ENCODE results near the gene OR8B12.

DNA sequence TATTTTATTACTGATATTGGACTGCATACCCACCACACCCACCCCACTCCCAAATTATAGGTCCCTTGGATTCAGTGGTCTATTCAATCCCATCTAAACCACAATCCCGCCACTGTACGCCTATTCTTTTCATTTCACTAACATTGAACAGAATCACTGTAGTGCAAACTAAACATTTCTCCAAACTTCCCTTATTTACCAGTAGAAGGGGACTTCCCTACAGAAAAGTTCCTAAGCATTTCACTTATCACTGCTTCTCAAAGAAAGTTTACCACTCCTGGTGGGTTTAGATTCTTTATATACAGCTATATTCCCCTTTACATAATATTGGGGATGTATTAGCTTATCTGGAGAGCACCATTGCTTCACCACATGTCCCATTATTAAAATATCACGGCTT is 29.3 kb downstream of the OR8B12 start:
- TF ChIP-seq, protein P1, sequence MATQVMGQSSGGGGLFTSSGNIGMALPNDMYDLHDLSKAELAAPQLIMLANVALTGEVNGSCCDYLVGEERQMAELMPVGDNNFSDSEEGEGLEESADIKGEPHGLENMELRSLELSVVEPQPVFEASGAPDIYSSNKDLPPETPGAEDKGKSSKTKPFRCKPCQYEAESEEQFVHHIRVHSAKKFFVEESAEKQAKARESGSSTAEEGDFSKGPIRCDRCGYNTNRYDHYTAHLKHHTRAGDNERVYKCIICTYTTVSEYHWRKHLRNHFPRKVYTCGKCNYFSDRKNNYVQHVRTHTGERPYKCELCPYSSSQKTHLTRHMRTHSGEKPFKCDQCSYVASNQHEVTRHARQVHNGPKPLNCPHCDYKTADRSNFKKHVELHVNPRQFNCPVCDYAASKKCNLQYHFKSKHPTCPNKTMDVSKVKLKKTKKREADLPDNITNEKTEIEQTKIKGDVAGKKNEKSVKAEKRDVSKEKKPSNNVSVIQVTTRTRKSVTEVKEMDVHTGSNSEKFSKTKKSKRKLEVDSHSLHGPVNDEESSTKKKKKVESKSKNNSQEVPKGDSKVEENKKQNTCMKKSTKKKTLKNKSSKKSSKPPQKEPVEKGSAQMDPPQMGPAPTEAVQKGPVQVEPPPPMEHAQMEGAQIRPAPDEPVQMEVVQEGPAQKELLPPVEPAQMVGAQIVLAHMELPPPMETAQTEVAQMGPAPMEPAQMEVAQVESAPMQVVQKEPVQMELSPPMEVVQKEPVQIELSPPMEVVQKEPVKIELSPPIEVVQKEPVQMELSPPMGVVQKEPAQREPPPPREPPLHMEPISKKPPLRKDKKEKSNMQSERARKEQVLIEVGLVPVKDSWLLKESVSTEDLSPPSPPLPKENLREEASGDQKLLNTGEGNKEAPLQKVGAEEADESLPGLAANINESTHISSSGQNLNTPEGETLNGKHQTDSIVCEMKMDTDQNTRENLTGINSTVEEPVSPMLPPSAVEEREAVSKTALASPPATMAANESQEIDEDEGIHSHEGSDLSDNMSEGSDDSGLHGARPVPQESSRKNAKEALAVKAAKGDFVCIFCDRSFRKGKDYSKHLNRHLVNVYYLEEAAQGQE (IDR thresholded peaks at IDR 0.05; ENCODE audit: low read depth), result no peak
- TF ChIP-seq, protein P2, sequence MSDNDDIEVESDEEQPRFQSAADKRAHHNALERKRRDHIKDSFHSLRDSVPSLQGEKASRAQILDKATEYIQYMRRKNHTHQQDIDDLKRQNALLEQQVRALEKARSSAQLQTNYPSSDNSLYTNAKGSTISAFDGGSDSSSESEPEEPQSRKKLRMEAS (IDR thresholded peaks at IDR 0.05), result no peak
